COR-L47 (cell line): ENCODE data around the gene B4GALT5.

Source experiments
- DNase-seq: peaks from one replicate; lab custom pipeline; 2025; lab: John Stamatoyannopoulos, UW

B4GALT5 gene

DNA sequence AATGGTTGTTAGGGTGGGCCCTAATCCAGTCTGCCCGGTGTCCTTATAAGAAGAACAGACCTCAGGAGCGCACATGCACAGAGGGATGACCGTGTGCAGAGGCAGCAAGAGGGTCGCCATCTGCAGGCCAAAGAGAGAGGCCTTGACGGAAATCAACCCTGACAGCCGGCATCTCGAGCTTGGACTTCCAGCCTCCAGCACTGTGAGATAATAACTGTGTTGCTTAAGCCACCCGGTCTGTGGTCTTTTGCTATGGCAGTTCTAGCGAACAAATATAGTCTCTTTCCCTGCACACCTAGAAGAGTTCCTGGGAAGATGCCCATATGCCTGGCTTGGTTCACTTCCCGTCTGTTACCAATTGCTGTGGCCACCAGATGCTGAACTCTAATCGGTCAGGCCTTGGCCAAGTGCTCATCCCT lies 110.5 kb downstream of the B4GALT5 start:
- no peak for DNase-seq

DNA sequence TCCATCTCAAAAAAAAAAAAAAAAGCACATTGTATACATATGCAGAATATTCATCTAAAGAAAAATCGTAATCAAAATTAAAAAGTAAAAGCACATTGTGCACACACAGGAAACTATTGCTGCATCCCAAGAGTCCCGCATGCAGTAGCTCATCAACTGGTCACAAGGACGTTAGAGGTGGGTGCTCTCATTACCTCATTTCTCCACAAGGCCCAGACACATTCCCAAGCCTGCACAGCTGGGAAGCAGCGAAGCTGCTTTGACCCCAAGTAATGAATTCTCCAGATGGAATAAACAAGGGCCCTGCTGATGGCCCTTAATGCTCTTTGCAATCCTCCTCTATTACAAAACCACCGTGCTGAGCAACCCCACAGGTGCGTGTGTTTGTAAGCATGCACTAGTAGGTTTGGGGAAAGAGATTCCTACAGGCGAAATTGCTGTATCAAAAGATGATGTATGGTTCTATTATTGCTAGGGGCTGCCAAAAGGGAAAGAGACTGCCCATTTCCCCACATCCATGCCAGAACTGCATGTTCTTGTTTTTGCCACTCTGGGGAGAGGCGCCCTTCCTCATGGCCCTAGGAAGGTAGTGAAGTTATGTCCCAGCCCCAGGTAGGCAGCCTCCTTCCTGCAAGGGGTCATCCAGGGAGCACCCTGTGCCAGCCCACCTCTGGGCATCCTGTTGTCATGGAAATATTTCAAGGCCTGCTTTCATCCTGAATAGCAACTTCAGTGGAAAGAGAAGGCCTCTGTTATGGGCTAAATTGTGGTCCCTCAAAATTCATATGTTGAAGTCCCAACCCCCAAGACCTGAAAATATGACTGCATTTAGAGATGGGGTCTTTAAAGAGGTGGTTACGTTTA lies 111.1 kb downstream of the B4GALT5 start:
- no peak for DNase-seq

DNA sequence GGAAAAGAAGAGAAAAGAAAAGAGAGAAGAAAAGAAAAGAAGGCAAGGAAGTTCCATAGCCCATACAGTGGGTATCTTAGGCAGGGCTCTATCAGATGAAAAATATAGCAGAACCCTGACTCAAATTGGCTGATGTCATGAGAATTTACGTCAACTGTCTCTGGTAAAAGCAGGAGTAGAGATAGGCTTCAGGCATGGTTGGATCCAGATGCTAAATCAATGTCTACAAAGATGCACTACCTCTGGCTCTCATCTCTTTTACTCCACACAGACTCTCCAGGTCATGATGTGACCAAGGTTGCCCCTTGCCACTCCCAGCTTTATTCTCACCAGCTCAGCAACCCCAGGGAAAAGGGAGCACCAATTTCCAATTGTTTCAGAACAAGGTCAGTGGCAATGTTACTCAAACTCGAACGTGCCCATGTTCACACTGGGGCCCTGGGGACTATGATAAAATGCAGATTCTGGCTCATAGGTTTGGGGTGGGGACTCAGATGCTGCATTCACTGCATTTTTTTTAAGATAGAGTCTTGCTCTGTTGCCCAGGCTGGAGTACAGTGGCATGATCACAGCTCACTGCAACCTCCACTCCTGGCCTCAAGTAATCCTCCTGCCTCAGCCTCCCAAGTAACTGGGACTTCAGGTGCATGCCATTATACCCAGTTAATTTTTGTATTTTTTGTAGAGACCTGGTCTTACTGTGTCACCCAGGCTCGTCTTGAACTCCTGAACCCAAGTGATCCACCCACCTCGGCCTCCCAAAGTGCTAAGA lies 112.3 kb downstream of the B4GALT5 start:
- DNase-seq: no peak

DNA sequence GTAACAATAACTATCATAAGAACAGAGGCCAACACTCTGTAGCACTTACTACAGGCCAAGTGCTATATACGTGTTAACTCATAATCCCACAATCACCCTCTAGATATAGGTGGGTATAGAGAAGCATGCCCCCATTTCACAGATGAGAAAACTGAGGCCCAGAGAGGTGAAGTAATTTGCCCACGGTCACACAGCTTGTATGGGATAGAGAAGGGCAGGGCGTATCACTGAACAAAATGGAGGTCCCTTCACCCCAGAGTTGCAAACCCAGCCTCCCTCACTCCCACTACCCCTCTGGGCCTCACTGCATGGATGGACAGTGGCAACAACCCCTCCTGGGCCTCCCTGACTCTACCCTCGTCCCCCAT lies 113.9 kb downstream of the B4GALT5 start:
- no peak for DNase-seq

DNA sequence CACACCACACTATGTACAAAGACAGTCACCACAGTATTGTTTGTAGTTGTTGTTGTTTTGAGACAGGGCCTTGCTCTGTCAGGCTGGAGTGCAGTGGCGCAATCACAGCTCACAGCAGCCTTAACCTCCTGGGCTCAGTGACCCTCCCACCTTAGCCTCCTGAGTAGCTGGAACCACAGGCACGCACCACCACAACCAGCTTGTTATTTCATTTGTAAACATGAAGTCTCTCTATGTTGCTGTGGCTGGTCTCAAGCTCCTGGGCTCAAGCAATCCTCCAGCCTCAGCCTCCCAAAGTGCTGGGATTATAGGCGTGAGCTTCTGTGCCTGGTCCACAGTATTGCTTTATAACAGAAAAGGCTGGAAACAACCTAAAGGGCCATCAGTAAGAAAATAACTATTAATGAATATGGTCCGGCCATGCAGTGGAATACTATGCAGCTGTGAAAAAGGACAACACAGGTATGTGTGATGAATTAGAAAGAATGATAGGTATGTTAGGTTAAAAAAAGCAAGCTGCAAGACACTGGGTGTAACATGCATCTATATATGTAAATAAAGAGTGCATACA lies 115.8 kb downstream of the B4GALT5 start:
- DNase-seq: no peak

DNA sequence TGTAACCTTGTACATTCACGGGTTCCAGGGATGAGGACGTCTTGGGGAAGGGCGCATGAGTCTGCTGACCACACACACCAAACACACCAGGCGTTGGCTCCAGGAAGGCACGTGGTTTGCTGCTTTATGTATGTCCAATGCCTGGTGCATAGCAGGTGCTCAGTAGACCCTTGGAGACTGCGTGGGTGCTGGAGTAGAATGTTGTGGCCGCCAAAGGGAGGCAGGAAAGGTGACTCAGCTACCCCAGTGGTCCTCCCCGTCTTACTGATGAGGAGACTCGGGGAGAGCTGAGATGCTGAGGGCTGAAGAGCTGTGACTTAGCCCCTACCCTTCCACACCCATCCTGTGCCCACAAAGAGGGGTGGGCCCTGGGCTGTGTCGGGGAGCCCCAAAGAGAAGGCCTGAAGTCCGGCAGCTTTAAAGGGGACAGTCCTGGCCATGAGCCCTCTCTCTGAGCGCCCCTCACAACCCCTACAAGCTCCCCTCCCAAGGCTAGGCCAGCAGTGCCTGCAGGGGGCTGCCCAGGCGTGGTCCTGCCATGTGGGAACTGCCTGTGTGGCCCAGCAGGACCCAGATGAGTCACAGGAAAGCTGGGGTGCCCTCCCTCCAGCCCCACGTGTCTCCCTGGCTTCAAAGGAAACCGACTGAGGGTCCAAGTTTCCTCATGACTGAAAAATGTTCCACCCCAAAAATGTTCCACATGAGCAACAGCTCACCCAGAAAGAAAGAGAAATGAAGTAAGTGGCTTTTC lies 117.7 kb downstream of the B4GALT5 start:
- no peak for DNase-seq

DNA sequence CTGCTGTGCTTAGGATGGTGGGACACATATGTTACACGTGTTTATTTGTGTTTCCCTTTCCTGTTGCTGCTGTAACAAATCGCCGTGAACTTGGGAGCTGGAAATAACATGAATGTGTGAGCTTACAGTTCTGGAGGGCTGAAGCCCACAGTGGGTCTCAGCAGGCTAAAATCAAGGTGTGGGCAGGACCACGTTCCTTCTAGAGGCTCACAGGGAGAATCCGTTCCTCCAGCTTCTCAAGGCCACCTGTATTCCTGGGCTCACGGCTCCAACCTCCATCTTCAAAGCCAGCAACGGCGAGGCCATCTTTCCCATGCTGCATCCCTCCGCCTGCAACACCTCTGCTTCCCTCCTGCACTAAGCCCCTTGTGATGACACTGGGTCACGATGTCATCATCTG lies 118.3 kb downstream of the B4GALT5 start:
- DNase-seq: no peak

DNA sequence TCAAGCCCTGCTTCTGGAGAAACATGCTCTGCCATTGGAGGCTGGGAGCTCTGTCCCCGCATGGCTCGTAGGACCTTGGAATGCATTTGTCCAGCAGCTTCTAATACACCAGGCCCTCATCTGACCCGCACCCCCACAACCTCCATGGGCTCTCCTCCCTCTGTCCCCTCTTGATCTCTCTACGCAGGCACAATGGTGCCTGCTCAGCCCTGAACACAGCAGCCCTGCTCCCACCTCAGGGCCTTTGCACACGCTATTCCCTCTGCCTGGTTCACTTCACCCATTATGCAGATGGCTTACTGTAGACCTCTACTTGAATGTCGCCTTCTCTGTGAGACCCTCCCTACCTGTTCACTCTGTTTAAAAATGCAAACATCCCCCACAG lies 118.8 kb downstream of the B4GALT5 start:
- DNase-seq: no peak

DNA sequence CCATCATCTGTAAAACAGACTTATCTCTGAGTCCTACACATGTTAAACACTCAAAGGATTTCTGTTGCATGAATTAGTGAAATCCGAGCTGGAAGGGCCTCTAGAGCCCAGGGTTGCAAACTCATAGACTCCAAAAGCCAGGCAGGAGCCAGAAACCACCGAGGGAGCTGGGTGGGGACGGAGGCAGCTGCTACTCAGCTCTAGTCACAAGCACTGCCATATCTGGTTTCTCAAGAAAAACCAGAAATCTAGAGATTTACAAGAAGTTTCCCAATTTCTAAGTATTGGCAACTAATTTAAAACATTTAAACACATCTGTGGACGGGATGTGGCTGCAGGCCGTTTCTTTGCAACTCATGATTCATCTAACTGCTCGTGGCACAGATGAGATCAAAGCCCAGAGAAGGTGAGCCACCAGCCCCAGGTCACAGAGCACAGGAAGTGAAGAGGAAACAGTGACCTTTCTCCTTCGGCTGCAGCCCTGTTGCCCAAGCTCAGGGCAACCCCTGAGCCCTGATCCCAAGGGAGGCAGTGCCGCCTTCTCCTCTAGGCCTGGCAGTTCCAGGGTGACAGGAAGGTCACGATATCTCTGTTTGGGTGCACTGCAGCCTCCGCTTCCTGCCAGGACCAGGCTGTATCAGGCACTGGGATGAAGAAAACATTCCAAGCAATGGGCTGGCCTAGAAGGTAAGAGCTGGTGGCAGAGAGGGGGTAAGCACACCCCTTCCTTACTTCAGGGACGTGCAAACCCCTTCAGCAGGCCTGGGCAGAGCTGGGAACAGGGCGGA lies 119.3 kb downstream of the B4GALT5 start:
- DNase-seq: no peak

DNA sequence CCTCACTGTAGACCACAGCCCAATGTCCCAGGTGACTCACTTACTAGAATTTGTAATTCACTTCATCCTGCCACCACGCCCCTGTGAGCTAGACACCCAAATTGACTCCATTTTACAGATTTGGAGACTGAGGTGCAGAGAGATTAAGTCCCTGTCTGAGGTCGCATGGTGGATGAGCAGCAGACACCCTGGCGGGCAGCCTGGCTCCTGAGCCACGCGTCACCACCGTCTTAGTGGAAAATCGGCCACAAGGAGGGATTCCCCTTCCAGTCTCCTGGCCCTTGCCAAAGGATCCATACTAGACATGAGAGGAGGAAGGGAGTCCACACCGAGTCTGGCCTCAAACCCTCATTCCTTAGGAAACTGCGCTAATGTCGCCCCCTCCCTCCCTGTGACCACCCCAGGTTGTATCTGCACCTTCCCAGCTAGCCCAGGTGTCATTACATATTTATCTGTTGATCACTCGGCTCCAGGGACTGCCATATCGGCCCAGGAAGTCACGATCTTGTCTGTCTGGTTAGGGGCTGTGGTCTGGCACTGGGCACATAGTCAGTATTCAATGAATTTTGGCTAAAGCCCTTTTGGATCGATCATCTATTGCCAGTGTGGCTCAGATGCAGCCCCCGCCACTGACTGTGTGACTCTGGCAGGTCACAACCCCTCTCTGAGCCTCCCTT lies 120.1 kb downstream of the B4GALT5 start:
- no peak for DNase-seq

DNA sequence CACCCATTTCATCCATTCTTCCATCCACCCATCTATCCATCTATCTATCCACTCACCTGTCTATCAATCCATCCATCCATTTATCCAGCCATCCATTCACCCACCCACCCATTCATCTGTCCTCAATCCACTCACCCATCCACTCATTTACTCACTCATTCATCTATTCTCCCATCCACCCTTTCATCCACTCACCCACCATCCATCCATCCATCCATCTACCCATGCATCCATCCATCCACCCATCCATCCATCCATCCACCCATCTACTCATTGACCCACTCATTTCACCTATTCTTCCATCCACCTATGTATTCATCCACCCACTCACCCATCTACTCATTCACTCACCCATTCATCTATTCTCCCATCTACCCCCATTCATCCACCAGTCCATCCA lies 121.6 kb downstream of the B4GALT5 start:
- no peak for DNase-seq

DNA sequence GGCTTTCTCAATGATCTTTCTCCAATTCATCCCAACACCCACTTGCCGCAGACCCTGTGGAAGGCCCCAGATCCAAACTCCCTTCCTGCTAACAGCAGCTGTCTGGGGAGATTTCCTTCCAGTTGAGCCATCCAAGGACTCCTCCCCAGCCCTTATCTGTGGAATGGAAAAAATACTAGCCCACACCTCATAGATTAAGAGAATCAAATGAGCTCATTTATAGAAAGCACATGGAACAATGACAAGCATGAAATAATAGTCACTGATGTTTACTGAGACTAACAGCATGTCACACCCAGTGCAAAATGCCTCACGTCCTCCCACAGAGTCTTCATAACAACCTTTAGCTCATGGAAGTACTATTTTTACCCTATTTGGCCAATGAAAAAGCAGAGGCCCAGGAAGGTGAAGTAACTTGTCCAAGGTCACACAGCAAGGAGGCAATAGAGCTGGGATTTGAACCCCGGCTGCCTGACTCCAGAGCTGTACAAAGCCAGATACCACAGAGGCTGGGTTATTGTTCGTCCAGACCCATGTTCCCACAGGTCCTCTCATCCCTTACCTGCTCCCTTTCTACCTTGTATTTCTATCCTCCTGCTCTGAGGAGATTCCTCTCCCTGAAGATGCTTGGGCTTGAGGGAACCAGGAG lies 122.3 kb downstream of the B4GALT5 start:
- DNase-seq: no peak

DNA sequence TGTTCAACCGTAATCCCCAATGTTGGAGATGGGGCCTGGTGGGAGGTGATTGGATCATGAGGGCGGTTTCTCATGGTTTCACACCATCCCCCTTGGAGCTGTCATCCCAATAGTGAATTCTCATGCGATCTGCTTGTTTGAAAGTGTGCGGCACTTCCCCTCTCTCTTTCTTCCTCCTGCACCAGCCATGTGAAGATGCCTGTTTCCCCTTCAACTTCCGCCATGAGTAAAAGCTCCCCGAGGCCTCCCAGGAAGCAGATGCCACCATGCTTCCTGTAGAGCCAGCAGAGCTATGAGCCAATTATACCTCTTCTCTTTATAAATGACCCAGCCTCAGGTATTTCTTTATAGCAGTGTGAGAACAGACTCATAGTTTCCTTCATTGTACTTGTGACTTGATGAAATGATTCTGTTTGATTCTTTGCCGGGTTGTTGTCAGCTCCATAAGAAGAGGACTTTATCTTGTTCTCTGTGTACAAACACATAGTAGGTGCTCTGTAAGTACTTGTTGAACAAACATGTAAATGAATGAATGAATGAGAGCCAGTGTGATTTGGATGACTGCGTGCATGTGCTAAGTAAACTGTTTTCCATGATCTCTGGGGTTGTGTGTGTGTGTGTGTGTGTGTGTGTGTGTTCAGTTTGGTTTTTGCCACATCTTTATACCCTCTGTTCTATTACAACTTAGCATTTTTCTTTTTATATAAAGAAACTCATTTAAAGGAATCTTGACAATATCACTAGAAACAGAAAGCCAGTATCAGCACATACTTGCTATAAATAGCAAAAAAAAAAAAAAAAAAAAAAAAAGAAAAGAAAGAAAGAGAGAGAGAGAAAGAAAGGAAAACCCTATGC lies 123.3 kb downstream of the B4GALT5 start:
- no peak for DNase-seq

DNA sequence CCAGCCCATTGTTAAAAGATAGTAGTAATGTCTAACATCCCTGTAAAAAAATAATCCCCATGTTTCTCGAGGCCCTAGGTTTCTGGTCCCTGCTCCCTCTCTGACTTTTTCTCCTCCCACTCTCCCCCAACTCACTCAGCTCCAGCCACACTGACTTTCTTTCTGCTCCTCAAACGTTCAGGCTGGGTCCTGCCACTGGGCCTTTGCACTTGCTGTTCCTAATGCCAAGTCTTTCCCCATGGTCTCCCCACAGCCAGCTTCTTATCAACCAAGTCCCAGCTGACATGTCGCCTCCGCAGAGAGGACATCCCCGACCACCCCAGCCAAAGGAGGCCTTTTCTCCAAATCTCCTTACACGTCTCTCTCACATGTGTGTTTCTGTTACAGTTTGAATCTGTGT lies 123.9 kb downstream of the B4GALT5 start:
- no peak for DNase-seq

DNA sequence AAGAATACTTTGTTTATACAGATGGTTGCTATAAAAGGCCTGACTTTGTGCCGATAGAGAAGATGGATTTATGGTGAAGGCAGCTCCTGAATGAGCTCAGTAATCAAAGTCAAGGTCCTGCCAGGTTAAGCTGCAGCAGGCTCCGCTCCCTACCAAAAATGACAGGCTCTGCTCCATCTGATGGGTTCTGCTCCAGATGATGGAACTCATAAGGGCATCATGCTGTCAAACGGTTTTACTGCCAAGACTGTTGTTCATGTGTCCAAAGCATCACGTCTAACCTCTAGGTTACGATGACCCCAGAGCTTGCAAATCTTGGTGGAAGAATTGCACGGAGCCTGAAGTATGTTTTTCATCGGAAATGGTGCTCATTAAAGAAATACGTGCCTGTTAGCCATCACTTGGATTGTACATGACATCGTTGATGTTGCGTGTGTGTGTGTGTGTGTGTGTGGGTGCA lies 126.5 kb downstream of the B4GALT5 start:
- no peak for DNase-seq

DNA sequence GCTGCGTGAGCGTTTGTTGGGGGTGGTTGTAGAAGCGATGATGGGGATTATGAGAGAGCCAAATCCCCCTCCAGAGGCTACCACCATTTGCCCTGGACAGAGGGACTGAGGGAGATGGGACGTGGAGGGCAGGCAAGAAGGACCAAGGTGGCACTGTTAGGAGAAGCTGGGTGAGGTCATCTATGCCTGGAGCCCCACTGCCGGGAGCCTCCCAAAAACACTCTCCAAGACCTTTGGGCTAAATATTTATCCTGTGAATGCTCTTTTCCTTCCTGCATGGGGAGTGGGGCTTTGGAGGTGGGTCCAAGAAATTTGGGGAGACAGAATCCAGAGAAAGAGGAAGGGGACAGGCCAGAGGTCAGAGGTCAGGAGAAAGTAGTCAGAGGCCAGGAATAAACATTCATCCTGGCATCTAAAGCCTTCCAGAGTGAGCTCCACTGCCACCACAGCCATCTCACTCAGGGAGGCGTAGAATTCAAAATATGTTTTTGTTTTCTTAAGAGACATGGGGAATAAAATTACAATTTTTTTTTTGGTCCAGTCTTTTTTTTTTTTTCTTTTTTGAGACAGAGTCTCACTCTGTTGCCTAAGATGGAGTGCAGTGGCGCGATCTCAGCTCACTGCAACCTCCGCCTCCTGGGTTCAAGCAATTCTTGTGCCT lies 128.0 kb downstream of the B4GALT5 start:
- DNase-seq: no peak

DNA sequence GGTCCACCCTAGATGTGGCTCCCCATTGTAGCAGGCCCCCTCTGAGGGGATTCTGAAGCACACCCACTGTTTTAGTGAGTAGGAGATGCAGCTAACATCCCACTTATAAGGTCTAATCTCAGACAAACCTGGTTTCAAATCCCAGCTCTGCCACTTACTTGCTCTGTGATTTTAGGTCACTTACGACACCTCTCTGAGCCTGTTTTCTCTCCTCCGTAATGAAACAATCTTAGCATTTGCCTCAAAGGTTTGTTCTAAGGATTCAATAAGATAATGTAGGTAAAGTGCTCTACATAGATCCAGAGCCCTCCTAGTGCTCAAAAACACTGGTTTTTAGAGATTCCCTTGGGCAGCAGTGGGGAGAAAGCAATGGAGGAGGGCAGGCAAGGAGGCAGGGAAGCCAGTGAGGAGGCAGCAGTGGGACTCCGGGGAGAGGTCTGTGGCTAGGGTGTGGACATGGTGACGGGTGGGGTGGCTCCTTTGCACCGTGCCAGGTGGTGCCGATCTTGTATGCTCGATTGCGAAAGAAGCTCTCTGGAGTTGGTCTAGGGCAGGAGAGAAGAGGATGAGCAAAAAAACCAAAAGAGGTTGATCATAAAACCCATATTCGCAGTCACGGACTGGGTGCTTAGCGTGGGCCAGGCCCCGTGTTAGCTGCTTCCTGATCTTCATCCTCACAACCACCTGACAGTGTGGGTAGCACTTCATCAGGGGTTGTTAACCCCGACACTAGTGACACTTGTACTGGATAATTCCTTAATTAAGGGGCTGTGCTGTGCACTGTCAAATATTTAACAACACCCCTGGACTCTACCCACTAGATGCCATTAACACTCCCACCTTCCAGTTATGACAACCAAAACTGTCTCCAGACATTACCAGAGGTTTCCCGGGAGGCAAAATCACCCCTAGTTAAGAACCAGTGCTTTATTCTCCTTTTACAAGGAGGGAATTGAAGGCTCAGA lies 129.0 kb downstream of the B4GALT5 start:
- DNase-seq: no peak
